ENCODE measurements around the gene CDKN2A.

Gene CDKN2A

GRCh38 chr9:21969951-21970799, 24.0 kb downstream of the CDKN2A start:
- WGBS, 2 experiments, result 8 to 9% methylated on average over 22 of the region's 24 CpGs
- Histone ChIP-seq H3K36me3 (ENCODE audit: control insufficient read depth, insufficient read depth, low read length) (no peaks in the 10 kb centered on the region), H3K27ac (ENCODE audit: insufficient read depth, low read depth, low read length, poor library complexity, severe bottlenecking) (no peak overlapping the region), H3K4me3 (ENCODE audit: insufficient read depth, low read depth, low read length) (no peak overlapping the region), H3K27me3 (ENCODE audit: control insufficient read depth, insufficient read depth, low read length, poor library complexity, severe bottlenecking) (peaks cover 100% of the 10 kb centered on the region), H3K9me3 (ENCODE audit: control insufficient read depth, low read length) (no peaks in the 10 kb centered on the region), H3K4me1 (ENCODE audit: control insufficient read depth, insufficient read depth, low read length) (peaks cover 10% of the 10 kb centered on the region)

- no peaks in the 10 kb centered on the region for H3K36me3 ChIP-seq (ENCODE audit: control insufficient read depth, insufficient read depth, low read length)
- no peak overlapping the region for H3K27ac ChIP-seq (ENCODE audit: insufficient read depth, low read depth, low read length, poor library complexity, severe bottlenecking)
- H3K9me3 ChIP-seq (ENCODE audit: control insufficient read depth, low read length), result no peaks in the 10 kb centered on the region
- peaks cover 100% of the 10 kb centered on the region for H3K27me3 ChIP-seq (ENCODE audit: control insufficient read depth, insufficient read depth, low read length, poor library complexity, severe bottlenecking)
- H3K4me3 ChIP-seq (ENCODE audit: insufficient read depth, low read depth, low read length), result no peak overlapping the region
- 6 to 7% methylated on average over 26 to 28 of the region's 28 CpGs for WGBS, 2 experiments
- peaks cover 12% of the 10 kb centered on the region for H3K4me1 ChIP-seq (ENCODE audit: control insufficient read depth, insufficient read depth, low read length)
Observed at GRCh38 chr9:21969011-21969940, 24.9 kb downstream of the CDKN2A start.

- no peaks in the 10 kb centered on the region for H3K36me3 ChIP-seq (ENCODE audit: control insufficient read depth, insufficient read depth, low read length)
- 2% methylated on average over 41 of the region's 41 CpGs for WGBS, 2 experiments
- no peaks in the 10 kb centered on the region for H3K9me3 ChIP-seq (ENCODE audit: control insufficient read depth, low read length)
- H3K4me1 ChIP-seq (ENCODE audit: control insufficient read depth, insufficient read depth, low read length), result peaks cover 12% of the 10 kb centered on the region
- no peak overlapping the region for H3K4me3 ChIP-seq (ENCODE audit: insufficient read depth, low read depth, low read length)
- no peak overlapping the region for H3K27ac ChIP-seq (ENCODE audit: insufficient read depth, low read depth, low read length, poor library complexity, severe bottlenecking)
- H3K27me3 ChIP-seq (ENCODE audit: control insufficient read depth, insufficient read depth, low read length, poor library complexity, severe bottlenecking), result peaks cover 100% of the 10 kb centered on the region
Observed at GRCh38 chr9:21968331-21969010, 25.7 kb downstream of the CDKN2A start.

- Histone ChIP-seq H3K9me3 (ENCODE audit: control insufficient read depth, low read length) (no peaks in the 10 kb centered on the region), H3K36me3 (ENCODE audit: control insufficient read depth, insufficient read depth, low read length) (no peaks in the 10 kb centered on the region), H3K27me3 (ENCODE audit: control insufficient read depth, insufficient read depth, low read length, poor library complexity, severe bottlenecking) (peaks cover 100% of the 10 kb centered on the region), H3K4me1 (ENCODE audit: control insufficient read depth, insufficient read depth, low read length) (peaks cover 12% of the 10 kb centered on the region), H3K27ac (ENCODE audit: insufficient read depth, low read depth, low read length, poor library complexity, severe bottlenecking) (no peak overlapping the region), H3K4me3 (ENCODE audit: insufficient read depth, low read depth, low read length) (no peak overlapping the region)
- WGBS, 2 experiments, result 10 to 14% methylated on average over 7 to 9 of the region's 10 CpGs
Observed at GRCh38 chr9:21967702-21968101, 26.5 kb downstream of the CDKN2A start.

GRCh38 chr9:21967169-21967568, 27.0 kb downstream of the CDKN2A start:
- WGBS, 2 experiments, result 8 to 9% methylated on average over 19 of the region's 19 CpGs
- no peaks in the 10 kb centered on the region for H3K9me3 ChIP-seq (ENCODE audit: control insufficient read depth, low read length)
- peaks cover 98% of the 10 kb centered on the region for H3K27me3 ChIP-seq (ENCODE audit: control insufficient read depth, insufficient read depth, low read length, poor library complexity, severe bottlenecking)
- no peak overlapping the region for H3K27ac ChIP-seq (ENCODE audit: insufficient read depth, low read depth, low read length, poor library complexity, severe bottlenecking)
- no peak overlapping the region for H3K4me3 ChIP-seq (ENCODE audit: insufficient read depth, low read depth, low read length)
- no peaks in the 10 kb centered on the region for H3K36me3 ChIP-seq (ENCODE audit: control insufficient read depth, insufficient read depth, low read length)
- H3K4me1 ChIP-seq (ENCODE audit: control insufficient read depth, insufficient read depth, low read length), result peaks cover 12% of the 10 kb centered on the region

GRCh38 chr9:21966140-21966851, 27.9 kb downstream of the CDKN2A start:
- Histone ChIP-seq H3K4me3 (ENCODE audit: insufficient read depth, low read depth, low read length) (no peak overlapping the region), H3K27me3 (ENCODE audit: control insufficient read depth, insufficient read depth, low read length, poor library complexity, severe bottlenecking) (peaks cover 90% of the 10 kb centered on the region), H3K4me1 (ENCODE audit: control insufficient read depth, insufficient read depth, low read length) (peaks cover 12% of the 10 kb centered on the region), H3K9me3 (ENCODE audit: control insufficient read depth, low read length) (no peaks in the 10 kb centered on the region), H3K36me3 (ENCODE audit: control insufficient read depth, insufficient read depth, low read length) (no peaks in the 10 kb centered on the region), H3K27ac (ENCODE audit: insufficient read depth, low read depth, low read length, poor library complexity, severe bottlenecking) (no peak overlapping the region)
- WGBS, 2 experiments, result 3 to 4% methylated on average over 10 to 12 of the region's 15 CpGs

GRCh38 chr9:21965401-21965951, 28.7 kb downstream of the CDKN2A start:
- no peaks in the 10 kb centered on the region for H3K36me3 ChIP-seq (ENCODE audit: control insufficient read depth, insufficient read depth, low read length)
- peaks cover 12% of the 10 kb centered on the region for H3K4me1 ChIP-seq (ENCODE audit: control insufficient read depth, insufficient read depth, low read length)
- WGBS, 2 experiments, result 2 to 3% methylated on average over 29 to 30 of the region's 30 CpGs
- H3K27me3 ChIP-seq (ENCODE audit: control insufficient read depth, insufficient read depth, low read length, poor library complexity, severe bottlenecking), result peaks cover 81% of the 10 kb centered on the region
- no peak overlapping the region for H3K27ac ChIP-seq (ENCODE audit: insufficient read depth, low read depth, low read length, poor library complexity, severe bottlenecking)
- no peaks in the 10 kb centered on the region for H3K9me3 ChIP-seq (ENCODE audit: control insufficient read depth, low read length)
- peak overlapping the region; percentile 26 for H3K4me3 ChIP-seq (ENCODE audit: insufficient read depth, low read depth, low read length)

GRCh38 chr9:21964925-21965385, 29.2 kb downstream of the CDKN2A start:
- Histone ChIP-seq H3K4me3 (ENCODE audit: insufficient read depth, low read depth, low read length) (peak overlapping the region; percentile 26), H3K36me3 (ENCODE audit: control insufficient read depth, insufficient read depth, low read length) (no peaks in the 10 kb centered on the region), H3K27me3 (ENCODE audit: control insufficient read depth, insufficient read depth, low read length, poor library complexity, severe bottlenecking) (peaks cover 76% of the 10 kb centered on the region), H3K27ac (ENCODE audit: insufficient read depth, low read depth, low read length, poor library complexity, severe bottlenecking) (no peak overlapping the region), H3K4me1 (ENCODE audit: control insufficient read depth, insufficient read depth, low read length) (peaks cover 12% of the 10 kb centered on the region), H3K9me3 (ENCODE audit: control insufficient read depth, low read length) (no peaks in the 10 kb centered on the region)
- 3% methylated on average over 29 of the region's 29 CpGs for WGBS, 2 experiments

GRCh38 chr9:21961569-21961968, 32.6 kb downstream of the CDKN2A start:
- Histone ChIP-seq H3K27ac (ENCODE audit: insufficient read depth, low read depth, low read length, poor library complexity, severe bottlenecking) (no peak overlapping the region), H3K4me3 (ENCODE audit: insufficient read depth, low read depth, low read length) (no peak overlapping the region), H3K27me3 (ENCODE audit: control insufficient read depth, insufficient read depth, low read length, poor library complexity, severe bottlenecking) (peaks cover 42% of the 10 kb centered on the region), H3K4me1 (ENCODE audit: control insufficient read depth, insufficient read depth, low read length) (peaks cover 7% of the 10 kb centered on the region), H3K9me3 (ENCODE audit: control insufficient read depth, low read length) (no peaks in the 10 kb centered on the region), H3K36me3 (ENCODE audit: control insufficient read depth, insufficient read depth, low read length) (no peaks in the 10 kb centered on the region)
- 97 to 100% methylated on average over 1 to 2 of the region's 2 CpGs for WGBS, 2 experiments

Measured in ectodermal cell (in vitro differentiated cells).